H4 (cell line): ENCODE measurements around the gene TLX2. TPM values are rescaled to one million over a fixed set of nuclear protein-coding genes. Genes with fewer than 3 reads are reported as not detected.

Source experiments
- DNase-seq: peaks from one replicate; pipeline ENCODE4 v3.0.0-alpha.2; 2015; ENCODE audit warnings: low spot score
- total RNA-seq: library from RNA; depleted of rRNA; stranded (reverse); fragments of >200 nt; shearing (Covaris generic); gene quantifications from 2 replicates; pipeline ENCODE4 v1.2.3, GENCODE V29; 2014

Gene TLX2
- total RNA-seq, 1 experiment from 2014 or later, result not detected

GRCh38 chr2:74511104-74511989 is 2.9 kb upstream of the TLX2 start:
- no peak for DNase-seq

- DNase-seq, result no peak
These were observed 1.3 kb upstream of the TLX2 start for GRCh38 chr2:74512744-74513604.

GRCh38 chr2:74513605-74514367 is 464 bp upstream of the TLX2 start:
- no peak for DNase-seq

- DNase-seq, result no peak
These were observed 1.2 kb downstream of the TLX2 start for GRCh38 chr2:74515271-74515980.

- no peak for DNase-seq
These were observed 1.9 kb downstream of the TLX2 start for GRCh38 chr2:74515981-74516633.

- no peak for DNase-seq
These were observed 2.4 kb downstream of the TLX2 start for GRCh38 chr2:74516650-74517049.

GRCh38 chr2:74522516-74522915 is 8.3 kb downstream of the TLX2 start:
- DNase-seq, result no peak

- no peak for DNase-seq
These were observed 9.8 kb downstream of the TLX2 start for GRCh38 chr2:74524005-74524404.

GRCh38 chr2:74524955-74525716 is 10.9 kb downstream of the TLX2 start:
- DNase-seq, result no peak

GRCh38 chr2:74525717-74526648 is 11.7 kb downstream of the TLX2 start, which contains the start of gene DQX1:
Gene DQX1 (minus strand): TSS chr2:74526231. CDS start chr2:74525729, 502 bp downstream.
- no peak for DNase-seq

- DNase-seq, result no peak
These were observed 12.5 kb downstream of the TLX2 start for GRCh38 chr2:74526649-74527230.

GRCh38 chr2:74527741-74528140 is 13.5 kb downstream of the TLX2 start:
- no peak for DNase-seq

GRCh38 chr2:74528600-74529356 is 14.5 kb downstream of the TLX2 start:
- DNase-seq, result no peak

- DNase-seq, result peak; percentile 98
These were observed 15.3 kb downstream of the TLX2 start, which contains the start of the genes AUP1 and HTRA2 for GRCh38 chr2:74529357-74530238. Gene AUP1 (minus strand): TSS chr2:74529706. CDS start chr2:74529629, 77 bp downstream. Gene HTRA2 (plus strand): TSS chr2:74529933. CDS start chr2:74530007, 74 bp downstream.

GRCh38 chr2:74530239-74531187 is 16.3 kb downstream of the TLX2 start:
- DNase-seq, result no peak
